ENCODE data around the gene CDRT15.
"Not testable (repeated sequence)": the region's sequence is repeated elsewhere in the genome, so short reads cannot be mapped to it uniquely, and the experiment has no call there.

Gene CDRT15

GRCh38 chr17:14206891-14207290 lies 29.8 kb downstream of the CDRT15 start:
- no peak for DNase-seq

- DNase-seq: no peak
These were observed 30.6 kb downstream of the CDRT15 start for GRCh38 chr17:14205992-14206461.

- no peak for DNase-seq
These were observed 31.3 kb downstream of the CDRT15 start for GRCh38 chr17:14205380-14205779.

GRCh38 chr17:14204546-14204945 lies 32.1 kb downstream of the CDRT15 start:
- DNase-seq: no peak

- no peak for DNase-seq
These were observed 32.6 kb downstream of the CDRT15 start for GRCh38 chr17:14204084-14204483.

- peak; percentile 3 for DNase-seq
These were observed 33.3 kb downstream of the CDRT15 start for GRCh38 chr17:14203388-14203787.

GRCh38 chr17:14202388-14203166 lies 34.1 kb downstream of the CDRT15 start:
- no peak for DNase-seq

- DNase-seq: no peak
These were observed 34.7 kb downstream of the CDRT15 start for GRCh38 chr17:14201988-14202380.

- DNase-seq: no peak
These were observed 35.4 kb downstream of the CDRT15 start for GRCh38 chr17:14201021-14201987.

- no peak for DNase-seq
These were observed 36.3 kb downstream of the CDRT15 start for GRCh38 chr17:14200354-14200753.

GRCh38 chr17:14199601-14200000 lies 37.1 kb downstream of the CDRT15 start:
- no peak for DNase-seq

GRCh38 chr17:14198575-14198974 lies 38.1 kb downstream of the CDRT15 start:
- no peak for DNase-seq

GRCh38 chr17:14198013-14198412 lies 38.6 kb downstream of the CDRT15 start:
- DNase-seq: no peak

GRCh38 chr17:14197586-14197985 lies 39.1 kb downstream of the CDRT15 start:
- no peak for DNase-seq

GRCh38 chr17:14197057-14197456 lies 39.6 kb downstream of the CDRT15 start:
- DNase-seq: no peak

GRCh38 chr17:14196377-14196997 lies 40.2 kb downstream of the CDRT15 start:
- DNase-seq: no peak

GRCh38 chr17:14192636-14193344 lies 43.9 kb downstream of the CDRT15 start:
- not testable (repeated sequence) for DNase-seq

- DNase-seq: not testable (repeated sequence)
These were observed 44.6 kb downstream of the CDRT15 start for GRCh38 chr17:14192039-14192438.

GRCh38 chr17:14191469-14191868 lies 45.2 kb downstream of the CDRT15 start:
- not testable (repeated sequence) for DNase-seq

GRCh38 chr17:14190774-14191173 lies 45.9 kb downstream of the CDRT15 start:
- DNase-seq: not testable (repeated sequence)

- not testable (repeated sequence) for DNase-seq
These were observed 50.2 kb downstream of the CDRT15 start for GRCh38 chr17:14186443-14186842.
